Measurements from ENCODE around the gene LRAT.
"Not testable (repeated sequence)": the region's sequence is repeated elsewhere in the genome, so short reads cannot be mapped to it uniquely, and the experiment has no call there.

Gene LRAT

GRCh38 chr4:154720618-154721267, 23.1 kb upstream of the LRAT start:
- no peak for TF ChIP-seq ZFX (IDR thresholded peaks at IDR 0.05)
- TF ChIP-seq, protein P1, sequence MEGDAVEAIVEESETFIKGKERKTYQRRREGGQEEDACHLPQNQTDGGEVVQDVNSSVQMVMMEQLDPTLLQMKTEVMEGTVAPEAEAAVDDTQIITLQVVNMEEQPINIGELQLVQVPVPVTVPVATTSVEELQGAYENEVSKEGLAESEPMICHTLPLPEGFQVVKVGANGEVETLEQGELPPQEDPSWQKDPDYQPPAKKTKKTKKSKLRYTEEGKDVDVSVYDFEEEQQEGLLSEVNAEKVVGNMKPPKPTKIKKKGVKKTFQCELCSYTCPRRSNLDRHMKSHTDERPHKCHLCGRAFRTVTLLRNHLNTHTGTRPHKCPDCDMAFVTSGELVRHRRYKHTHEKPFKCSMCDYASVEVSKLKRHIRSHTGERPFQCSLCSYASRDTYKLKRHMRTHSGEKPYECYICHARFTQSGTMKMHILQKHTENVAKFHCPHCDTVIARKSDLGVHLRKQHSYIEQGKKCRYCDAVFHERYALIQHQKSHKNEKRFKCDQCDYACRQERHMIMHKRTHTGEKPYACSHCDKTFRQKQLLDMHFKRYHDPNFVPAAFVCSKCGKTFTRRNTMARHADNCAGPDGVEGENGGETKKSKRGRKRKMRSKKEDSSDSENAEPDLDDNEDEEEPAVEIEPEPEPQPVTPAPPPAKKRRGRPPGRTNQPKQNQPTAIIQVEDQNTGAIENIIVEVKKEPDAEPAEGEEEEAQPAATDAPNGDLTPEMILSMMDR (conservative IDR thresholded peaks at IDR 0.05), result no peak
- no peak overlapping the region for H3K27ac ChIP-seq

- TF ChIP-seq ZFX (IDR thresholded peaks at IDR 0.05), result no peak
- no peak overlapping the region for H3K27ac ChIP-seq
Measured at GRCh38 chr4:154722262-154722661, 21.5 kb upstream of the LRAT start.

GRCh38 chr4:154723601-154724000, 20.2 kb upstream of the LRAT start:
- not testable (repeated sequence) for H3K27ac ChIP-seq

- TF ChIP-seq ZFX (IDR thresholded peaks at IDR 0.05), result no peak
- TF ChIP-seq, protein P1 (conservative IDR thresholded peaks at IDR 0.05), result no peak
- no peak overlapping the region for H3K27ac ChIP-seq
Measured at GRCh38 chr4:154727540-154727939, 16.3 kb upstream of the LRAT start.

DNA sequence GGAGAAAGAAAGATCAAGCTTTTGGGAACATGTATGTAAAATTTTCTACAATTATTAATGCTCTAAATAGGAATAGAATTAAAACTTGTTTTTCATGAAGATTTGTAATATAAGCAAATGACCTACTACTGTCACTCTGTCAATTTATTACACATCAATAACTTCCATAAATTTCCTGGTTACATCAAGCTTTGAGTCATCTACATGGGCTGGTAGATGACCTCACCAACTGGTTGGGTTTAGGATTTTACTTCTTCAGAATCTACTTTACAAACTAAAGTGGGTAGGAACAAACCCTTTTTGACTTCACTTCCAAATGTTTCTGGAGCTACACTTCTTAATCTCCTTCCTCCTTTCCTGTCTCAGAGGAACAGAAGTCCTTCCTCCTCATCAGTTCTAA, 12.0 kb upstream of the LRAT start:
- no peak overlapping the region for H3K27ac ChIP-seq
- no peak for TF ChIP-seq ZFX (IDR thresholded peaks at IDR 0.05)
- TF ChIP-seq, protein P1 (conservative IDR thresholded peaks at IDR 0.05), result no peak

- TF ChIP-seq, protein P1 (conservative IDR thresholded peaks at IDR 0.05), result no peak
- no peak for TF ChIP-seq ZFX (IDR thresholded peaks at IDR 0.05)
- H3K27ac ChIP-seq, result no peak overlapping the region
Measured at GRCh38 chr4:154732669-154733068, 11.1 kb upstream of the LRAT start.

GRCh38 chr4:154736770-154737169, 7.0 kb upstream of the LRAT start:
- H3K27ac ChIP-seq, result no peak overlapping the region
- no peak for TF ChIP-seq ZFX (IDR thresholded peaks at IDR 0.05)
- TF ChIP-seq, protein P1 (conservative IDR thresholded peaks at IDR 0.05), result no peak

- no peak overlapping the region for H3K27ac ChIP-seq
- TF ChIP-seq, protein P1 (conservative IDR thresholded peaks at IDR 0.05), result no peak
- no peak for TF ChIP-seq ZFX (IDR thresholded peaks at IDR 0.05)
Measured at GRCh38 chr4:154738426-154738825, 5.4 kb upstream of the LRAT start.
